ENCODE data around the gene WDPCP. TPM values are rescaled to one million over a fixed set of nuclear protein-coding genes. Genes with fewer than 3 reads are reported as not detected.

WDPCP gene
- total and polyA plus RNA-seq, 2 donors from 2014 or later = 2.7 to 15.1 TPM

DNA sequence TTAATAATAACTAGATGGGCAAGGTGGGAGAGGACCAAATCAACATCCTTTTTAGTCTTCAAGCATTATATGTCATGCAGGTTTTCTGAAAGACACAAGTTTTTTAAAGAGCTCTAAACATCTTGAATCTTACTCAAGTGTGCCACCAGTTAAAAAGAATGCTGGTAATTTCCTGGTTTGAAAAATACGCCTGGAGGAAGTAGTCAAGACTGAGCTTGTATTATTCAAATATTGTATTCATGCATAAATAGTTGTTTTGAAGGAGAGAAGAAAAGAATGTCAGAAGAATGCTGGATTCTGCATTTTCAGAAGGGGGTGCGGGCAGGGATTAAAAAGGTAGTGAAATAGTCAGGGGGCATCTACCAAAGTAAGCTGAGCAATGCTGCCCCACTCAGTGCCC, 90.7 kb downstream of the WDPCP start:
- TF ChIP-seq, protein P1, sequence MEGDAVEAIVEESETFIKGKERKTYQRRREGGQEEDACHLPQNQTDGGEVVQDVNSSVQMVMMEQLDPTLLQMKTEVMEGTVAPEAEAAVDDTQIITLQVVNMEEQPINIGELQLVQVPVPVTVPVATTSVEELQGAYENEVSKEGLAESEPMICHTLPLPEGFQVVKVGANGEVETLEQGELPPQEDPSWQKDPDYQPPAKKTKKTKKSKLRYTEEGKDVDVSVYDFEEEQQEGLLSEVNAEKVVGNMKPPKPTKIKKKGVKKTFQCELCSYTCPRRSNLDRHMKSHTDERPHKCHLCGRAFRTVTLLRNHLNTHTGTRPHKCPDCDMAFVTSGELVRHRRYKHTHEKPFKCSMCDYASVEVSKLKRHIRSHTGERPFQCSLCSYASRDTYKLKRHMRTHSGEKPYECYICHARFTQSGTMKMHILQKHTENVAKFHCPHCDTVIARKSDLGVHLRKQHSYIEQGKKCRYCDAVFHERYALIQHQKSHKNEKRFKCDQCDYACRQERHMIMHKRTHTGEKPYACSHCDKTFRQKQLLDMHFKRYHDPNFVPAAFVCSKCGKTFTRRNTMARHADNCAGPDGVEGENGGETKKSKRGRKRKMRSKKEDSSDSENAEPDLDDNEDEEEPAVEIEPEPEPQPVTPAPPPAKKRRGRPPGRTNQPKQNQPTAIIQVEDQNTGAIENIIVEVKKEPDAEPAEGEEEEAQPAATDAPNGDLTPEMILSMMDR (IDR thresholded peaks at IDR 0.05; ENCODE audit: borderline replicate concordance, extremely low read depth, insufficient read depth) = no peak
- FAIRE-seq = no peak
- Histone ChIP-seq H3K9ac (ENCODE audit: low read length in 3 of 3) (no peak overlapping the region), H3K4me1 (ENCODE audit: control insufficient read depth in 2 of 3, insufficient read depth in 2 of 3, low read depth in 1 of 3, low read length in 3 of 3) (no peaks in the 10 kb centered on the region), H3K27ac (ENCODE audit: low read depth in 2 of 2, low read length in 2 of 2) (no peak overlapping the region), H3K27me3 (ENCODE audit: control insufficient read depth, insufficient read depth, low read length) (no peaks in the 10 kb centered on the region), H3K4me3 (ENCODE audit: low read length in 3 of 3) (no peak overlapping the region), H3K9me3 (ENCODE audit: control insufficient read depth in 2 of 3, insufficient read depth in 1 of 3, low read length in 3 of 3) (no peaks in the 10 kb centered on the region), H3K36me3 (ENCODE audit: control insufficient read depth in 2 of 3, insufficient read depth in 3 of 3, low read length in 3 of 3) (no peaks in the 10 kb centered on the region)
- DNase-seq = no peak
- intact Hi-C loops (cut with DNase I) = no loop called here

DNA sequence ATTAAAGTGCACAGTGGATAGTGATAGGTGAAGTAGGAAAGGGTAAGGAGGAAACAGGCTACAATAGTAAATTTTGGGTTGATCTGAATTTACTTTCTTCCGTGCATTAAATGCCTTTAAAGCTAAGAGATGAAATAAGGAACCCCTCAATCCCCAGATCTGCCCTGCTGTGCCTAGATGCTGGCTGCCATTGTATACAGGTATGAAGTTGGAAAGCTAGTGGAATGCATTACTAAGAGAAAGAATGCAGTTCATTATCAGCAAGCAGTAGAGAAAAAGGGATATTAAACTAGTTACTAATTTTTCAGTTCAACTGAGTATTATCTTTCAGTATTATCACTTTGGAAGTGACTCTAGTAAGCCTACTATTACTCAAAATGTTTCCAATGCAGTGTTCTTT, 93.3 kb downstream of the WDPCP start:
- no peak overlapping the region for H3K4me3 ChIP-seq (ENCODE audit: low read length in 3 of 3)
- no peaks in the 10 kb centered on the region for H3K4me1 ChIP-seq (ENCODE audit: control insufficient read depth in 2 of 3, insufficient read depth in 2 of 3, low read depth in 1 of 3, low read length in 3 of 3)
- H3K27me3 ChIP-seq (ENCODE audit: control insufficient read depth, insufficient read depth, low read length) = no peaks in the 10 kb centered on the region
- H3K9ac ChIP-seq (ENCODE audit: low read length in 3 of 3) = no peak overlapping the region
- DNase-seq (no peak), FAIRE-seq (no peak)
- intact Hi-C loops (cut with DNase I) = no loop called here
- TF ChIP-seq, protein P1 (IDR thresholded peaks at IDR 0.05; ENCODE audit: borderline replicate concordance, extremely low read depth, insufficient read depth) = no peak
- no peaks in the 10 kb centered on the region for H3K36me3 ChIP-seq (ENCODE audit: control insufficient read depth in 2 of 3, insufficient read depth in 3 of 3, low read length in 3 of 3)
- H3K27ac ChIP-seq (ENCODE audit: low read depth in 2 of 2, low read length in 2 of 2) = no peak overlapping the region
- no peaks in the 10 kb centered on the region for H3K9me3 ChIP-seq (ENCODE audit: control insufficient read depth in 2 of 3, insufficient read depth in 1 of 3, low read length in 3 of 3)

DNA sequence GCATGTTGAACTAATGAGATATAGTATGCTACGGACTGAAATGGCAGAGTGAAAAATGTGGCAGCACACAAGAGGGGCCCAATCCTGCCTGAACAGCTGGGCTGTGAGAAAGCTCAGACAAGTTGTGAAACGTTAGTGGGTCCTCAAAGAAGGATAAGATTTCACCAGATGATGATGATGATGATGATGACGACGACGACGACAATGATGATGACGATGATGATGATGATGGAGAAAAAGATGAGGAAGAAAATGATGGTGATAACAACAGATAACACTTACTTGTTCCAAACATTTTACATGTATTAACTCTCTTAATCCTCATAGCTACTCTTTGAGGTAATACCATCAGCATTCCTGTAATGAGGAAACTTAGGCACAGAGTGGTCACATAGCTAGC, 94.2 kb downstream of the WDPCP start:
- H3K9ac ChIP-seq (ENCODE audit: low read length in 3 of 3) = no peak overlapping the region
- DNase-seq = no peak
- no peak for FAIRE-seq

More for the DNA sequence above, 94.2 kb downstream of the WDPCP start:
- no peak overlapping the region for H3K27ac ChIP-seq (ENCODE audit: low read depth in 2 of 2, low read length in 2 of 2)
- TF ChIP-seq, protein P1 (IDR thresholded peaks at IDR 0.05; ENCODE audit: borderline replicate concordance, extremely low read depth, insufficient read depth) = no peak
- H3K4me3 ChIP-seq (ENCODE audit: low read length in 3 of 3) = no peak overlapping the region
- no peaks in the 10 kb centered on the region for H3K4me1 ChIP-seq (ENCODE audit: control insufficient read depth in 2 of 3, insufficient read depth in 2 of 3, low read depth in 1 of 3, low read length in 3 of 3)
- intact Hi-C loops (cut with DNase I) = no loop called here
- no peaks in the 10 kb centered on the region for H3K9me3 ChIP-seq (ENCODE audit: control insufficient read depth in 2 of 3, insufficient read depth in 1 of 3, low read length in 3 of 3)
- no peaks in the 10 kb centered on the region for H3K27me3 ChIP-seq (ENCODE audit: control insufficient read depth, insufficient read depth, low read length)
- H3K36me3 ChIP-seq (ENCODE audit: control insufficient read depth in 2 of 3, insufficient read depth in 3 of 3, low read length in 3 of 3) = no peaks in the 10 kb centered on the region
